ENCODE data around the gene PIEZO1. TPM values are rescaled to one million over a fixed set of nuclear protein-coding genes. Genes with fewer than 3 reads are reported as not detected.
A peak's percentile ranks its signal among the peaks of the same experiment; 100 is the strongest.

Gene PIEZO1
- total and polyA plus RNA-seq, 9 of the 15 experiments (the other 6 are each of a cell fraction or from before 2014, with no cell fraction given) = 3.6 to 432 (median 131) TPM

GRCh38 chr16:88718178-88718577, 66.8 kb downstream of the PIEZO1 start:
- FAIRE-seq (peak; percentile 57), DNase-seq (ENCODE audit: extremely low read depth in 1 of 4, low spot score in 3 of 4) (no peak), ATAC-seq (no peak)
- Histone ChIP-seq H3K4me2 (ENCODE audit: insufficient read depth, low read length) (no peak overlapping the region), H3K79me2 (ENCODE audit: control insufficient read depth, insufficient read depth, low read length) (no peaks in the 10 kb centered on the region; the same call in 2 of the 3 replicates), H3K9me1 (ENCODE audit: control insufficient read depth, insufficient read depth, low read length) (peaks cover 3% of the 10 kb centered on the region), H3K4me3 (no peak overlapping the region), H4K20me1 (replicated peaks; ENCODE audit: control insufficient read depth, insufficient read depth, low read length) (peaks cover 6% of the 10 kb centered on the region; the same call in 1 of the 2 replicates), H3K27me3 (ENCODE audit: control insufficient read depth in 2 of 2, insufficient read depth in 2 of 2, low read length in 2 of 2) (no peaks in the 10 kb centered on the region; a peak in 1 of 5 replicates), H3K36me3 (ENCODE audit: control insufficient read depth, insufficient read depth, low read length) (peaks cover 100% of the 10 kb centered on the region), H3K9me3 (replicated peaks; ENCODE audit: control insufficient read depth, insufficient read depth, low read depth, low read length) (0 out of 2 replicates have a peak, but pooled peaks cover 2% of the 10 kb centered on the region), H2AFZ (ENCODE audit: low read depth, low read length) (no peak overlapping the region), H3K4me1 (replicated peaks in 1 of 2; ENCODE audit: control insufficient read depth in 2 of 2, insufficient read depth in 2 of 2, low read length in 2 of 2) (peaks cover 0 to 62% of the 10 kb centered on the region in 2 experiments; a peak in 1 of 5 replicates), H3K27ac (ENCODE audit: extremely low read depth, low read depth, low read length) (no peak overlapping the region), H3K9ac (ENCODE audit: insufficient read depth in 1 of 2, low read depth in 2 of 2, low read length in 2 of 2) (no peak overlapping the region)
- POLR2A ChIA-PET = interaction anchor here (1.3 kb wide), 1 partner anchor 19 kb away, joined by 3 read pairs; no protein-coding TSS in a partner anchor
- 89% methylated on average over 11 of the region's 11 CpGs for WGBS (ENCODE audit: insufficient coverage, low coverage, missing lambda C conversion rate)
- BruUV-seq (replicated peaks) = no TSS peak
- in situ Hi-C loops (cut with MboI) (no loop called here), intact Hi-C loops (cut with micrococcal nuclease) (no loop called here)
- TF ChIP-seq TRIM28 (IDR thresholded peaks at IDR 0.05) = no peak
- no peak for TF ChIP-seq RHOXF2B (CRISPR knock-in tag; conservative IDR thresholded peaks at IDR 0.05)
- TF ChIP-seq JUND (IDR thresholded peaks at IDR 0.05; ENCODE audit: borderline replicate concordance, low read depth, low read length) = no peak
- TF ChIP-seq JUND (tag; IDR thresholded peaks at IDR 0.05; ENCODE audit: borderline replicate concordance, low read depth, low read length) = no peak
- no peak for TF ChIP-seq THAP12 (CRISPR knock-in tag; IDR thresholded peaks at IDR 0.05)
- TF ChIP-seq HOXB6 (CRISPR knock-in tag; IDR thresholded peaks at IDR 0.05; ENCODE audit: borderline replicate concordance) = no peak
- TF ChIP-seq SRF (CRISPR knock-in tag; IDR thresholded peaks at IDR 0.05) = no peak
- peak; percentile 90 for TF ChIP-seq RBM22 (IDR thresholded peaks at IDR 0.05; ENCODE audit: low read depth, low read length, poor library complexity, severe bottlenecking)
- TF ChIP-seq ZNF431 (CRISPR knock-in tag; IDR thresholded peaks at IDR 0.05) = no peak
- no peak for TF ChIP-seq ERF (CRISPR knock-in tag; IDR thresholded peaks at IDR 0.05)
- no peak for TF ChIP-seq KLF13 (tag; IDR thresholded peaks at IDR 0.05; ENCODE audit: borderline replicate concordance, low read depth)
- 0 out of 2 replicates have a peak, but pooled peaks have one; percentile 35 for TF ChIP-seq POLR2AphosphoS2 (IDR thresholded peaks at IDR 0.05; ENCODE audit: low read length)
- TF ChIP-seq POLR2G (IDR thresholded peaks at IDR 0.05; ENCODE audit: low read depth, low read length) = peak; percentile 65
- 0 out of 2 replicates have a peak, but pooled peaks have one; percentile 50 for TF ChIP-seq POLR2A (conservative IDR thresholded peaks at IDR 0.05)
- no peak for TF ChIP-seq RBM15 (IDR thresholded peaks at IDR 0.05; ENCODE audit: insufficient read depth, low read length)
- TF ChIP-seq SUPT5H (IDR thresholded peaks at IDR 0.05) = peak; percentile 40; the same call in 1 of the 2 replicates
- CTCF ChIA-PET (ENCODE audit: low intra/inter-chr PET ratio) = no interaction called here
